Measurements from ENCODE around the gene DUSP1. TPM values are rescaled to one million over a fixed set of nuclear protein-coding genes. Genes with fewer than 3 reads are reported as not detected.

Gene DUSP1
- total and polyA plus RNA-seq, 2 of the 4 experiments (the other 2 are of a cell fraction), result 304 to 467 TPM

- H2AFZ ChIP-seq (replicated peaks; ENCODE audit: low read length, poor library complexity), result no peak overlapping the region
- no peak overlapping the region for H2AK5ac ChIP-seq (ENCODE audit: low read depth, low read length)
- in situ Hi-C loops (cut with MboI; ENCODE audit: low sequenced_read_pairs) (no loop called here), dilution Hi-C loops (cut with HindIII; ENCODE audit: low sequenced_read_pairs, unreplicated experiment) (no loop called here), intact Hi-C loops (cut with micrococcal nuclease) (no loop called here)
- H3K4me1 ChIP-seq (ENCODE audit: control insufficient read depth, insufficient read depth, low read length), result peaks cover 8% of the 10 kb centered on the region
- H4K20me1 ChIP-seq (ENCODE audit: insufficient read depth, low read length), result peaks cover 27% of the 10 kb centered on the region
- H3K27me3 ChIP-seq (ENCODE audit: control insufficient read depth, insufficient read depth, low read length), result no peaks in the 10 kb centered on the region
- no peak overlapping the region for H3K9ac ChIP-seq (ENCODE audit: low read depth, low read length)
- no peak overlapping the region for H2BK15ac ChIP-seq (ENCODE audit: low read depth, low read length)
- POLR2A ChIA-PET (ENCODE audit: unreplicated experiment), result no interaction called here
- no TSS peak for BruUV-seq (replicated peaks)
- CTCF ChIA-PET, result no interaction called here
- 100% methylated on average over 10 of the region's 21 CpGs; no CpG with 5 or more reads in 1 of the 2 experiments for whole genome bisulfite sequencing, 2 experiments (ENCODE audit: extremely low coverage in 2 of 2, insufficient read length in 1 of 2)
- H4K5ac ChIP-seq (ENCODE audit: low read depth, low read length), result no peak overlapping the region
- no peak overlapping the region for H3K23ac ChIP-seq (ENCODE audit: low read depth, low read length)
- H3K9me1 ChIP-seq (ENCODE audit: insufficient read depth, low read length), result peaks cover 5% of the 10 kb centered on the region; the same call in 1 of the 2 replicates
- H2BK120ac ChIP-seq (ENCODE audit: low read depth, low read length), result no peak overlapping the region
- TF ChIP-seq NFE2L2 (IDR thresholded peaks at IDR 0.05; ENCODE audit: low read depth, low read length) (no peak), ELK1 (IDR thresholded peaks at IDR 0.05; ENCODE audit: borderline replicate concordance, low read depth, low read length) (no peak), RFX5 (IDR thresholded peaks at IDR 0.05; ENCODE audit: low read depth, low read length) (no peak), SMC3 (IDR thresholded peaks at IDR 0.05; ENCODE audit: low read depth, low read length) (no peak), USF2 (IDR thresholded peaks at IDR 0.05; ENCODE audit: low read depth, low read length) (no peak), RCOR1 (IDR thresholded peaks at IDR 0.05; ENCODE audit: insufficient replicate concordance, low read length) (no peak), MAFK (IDR thresholded peaks at IDR 0.05; ENCODE audit: low read depth, low read length) (no peak), MAZ (IDR thresholded peaks at IDR 0.05; ENCODE audit: borderline replicate concordance, low read depth, low read length) (no peak), CTCF (conservative IDR thresholded peaks at IDR 0.05; ENCODE audit: low read depth, low read length) (no peak), RAD21 (IDR thresholded peaks at IDR 0.05; ENCODE audit: low read length) (no peak), CEBPB (IDR thresholded peaks at IDR 0.05; ENCODE audit: low read depth, low read length) (no peak), MXI1 (IDR thresholded peaks at IDR 0.05; ENCODE audit: borderline replicate concordance, low read depth, low read length) (no peak), POLR2A (IDR thresholded peaks at IDR 0.05; ENCODE audit: low read depth, low read length) (no peak), FOS (IDR thresholded peaks at IDR 0.05; ENCODE audit: low read depth, low read length) (no peak), BHLHE40 (IDR thresholded peaks at IDR 0.05; ENCODE audit: low read depth, low read length) (no peak), CHD1 (IDR thresholded peaks at IDR 0.05; ENCODE audit: low read depth, low read length) (no peak)
- H2BK5ac ChIP-seq (ENCODE audit: low read depth, low read length, poor library complexity, severe bottlenecking), result no peak overlapping the region
- no peak overlapping the region for H3K18ac ChIP-seq (ENCODE audit: low read depth, low read length)
- no peak overlapping the region for H3K56ac ChIP-seq (ENCODE audit: extremely low read depth, insufficient read depth, low read length)
- no peak overlapping the region for H3K27ac ChIP-seq (ENCODE audit: insufficient read depth, low read length)
- H4K91ac ChIP-seq (ENCODE audit: insufficient read depth, low read depth, low read length), result no peak overlapping the region
- H3K4me2 ChIP-seq (ENCODE audit: low read depth, low read length), result no peak overlapping the region
- H2BK20ac ChIP-seq (ENCODE audit: low read depth, low read length), result no peak overlapping the region
- no peak overlapping the region for H3K4ac ChIP-seq (ENCODE audit: low read depth, low read length)
- no peak overlapping the region for H3K14ac ChIP-seq (replicated peaks; ENCODE audit: low read depth, low read length)
- H3K4me3 ChIP-seq (ENCODE audit: insufficient read depth, low read depth, low read length), result no peak overlapping the region
- no peak for ATAC-seq (ENCODE audit: low read depth)
- DNase-seq, result no peak
- no peaks in the 10 kb centered on the region for H3K9me3 ChIP-seq (ENCODE audit: control insufficient read depth, insufficient read depth, low read length)
- H3K79me1 ChIP-seq (ENCODE audit: low read depth in 1 of 2, low read length in 2 of 2), result peaks cover 0 to 13% of the 10 kb centered on the region in 2 experiments; a peak in 2 of 4 replicates
- peaks cover 7% of the 10 kb centered on the region for H3K36me3 ChIP-seq (ENCODE audit: control insufficient read depth, insufficient read depth, low read length)
- no peak overlapping the region for H2AK9ac ChIP-seq (replicated peaks; ENCODE audit: low read depth, low read length, poor library complexity)
- no peak overlapping the region for H4K8ac ChIP-seq (ENCODE audit: low read depth in 2 of 2, low read length in 2 of 2)
These were observed 7.9 kb downstream of the DUSP1 start for GRCh38 chr5:172763120-172763464.
